HepG2 (cell line): Measurements from ENCODE around the gene ZFP36L2. TPM values are rescaled to one million over a fixed set of nuclear protein-coding genes. Genes with fewer than 3 reads are reported as not detected.
A peak's percentile ranks its signal among the peaks of the same experiment; 100 is the strongest.

Experiments
- ATF3 ChIP-seq: sonication (generic); formaldehyde crosslinking; IDR thresholded peaks from 2 replicates; pipeline ENCODE4 v1.4.0; 2020; ENCODE audit warnings: missing genetic modification reagents
- CREB3 ChIP-seq: sonication (generic); formaldehyde crosslinking; IDR thresholded peaks from 2 replicates; pipeline ENCODE4 v1.5.0; 2020; ENCODE audit warnings: missing genetic modification reagents
- KLF13 ChIP-seq: sonication (generic); formaldehyde crosslinking; IDR thresholded peaks from 2 replicates; pipeline ENCODE4 v1.4.0; 2020; ENCODE audit warnings: mild to moderate bottlenecking, missing genetic modification reagents
- NBN ChIP-seq: fragments of 450-650 bp; conservative IDR thresholded peaks from 2 replicates; pipeline ENCODE4 v1.6.1; 2017
- NFYB ChIP-seq: sonication (generic); formaldehyde crosslinking; IDR thresholded peaks from 2 replicates; pipeline ENCODE4 v1.4.0; 2020; ENCODE audit warnings: missing genetic modification reagents
- NR0B2 ChIP-seq: sonication (generic); formaldehyde crosslinking; IDR thresholded peaks from 2 replicates; pipeline ENCODE4 v1.4.0; 2020; ENCODE audit warnings: mild to moderate bottlenecking, missing genetic modification reagents
- PHF20 ChIP-seq: sonication (generic); formaldehyde crosslinking; IDR thresholded peaks from 2 replicates; pipeline ENCODE4 v1.5.0; 2020; ENCODE audit warnings: mild to moderate bottlenecking, missing genetic modification reagents
- REST ChIP-seq, 2 experiments: IDR thresholded peaks; 2 replicates each; pipeline ENCODE4 v1.6.1; 2011 to 2012; ENCODE audit warnings: low read length in 2 of 2, borderline replicate concordance in 1 of 2, low read depth in 1 of 2, mild to moderate bottlenecking in 1 of 2, moderate library complexity in 1 of 2
- STAG1 ChIP-seq: sonication (generic); formaldehyde crosslinking; IDR thresholded peaks from 2 replicates; pipeline ENCODE4 v1.4.0; 2020; ENCODE audit warnings: missing genetic modification reagents
- USF2 ChIP-seq, 2 experiments: sonication (generic) in 1 of 2; formaldehyde crosslinking in 1 of 2; IDR thresholded peaks; 2 replicates each; pipeline versions ENCODE4 v1.5.1 to v1.6.1; 2011 to 2020; ENCODE audit warnings: borderline replicate concordance in 1 of 2, low read depth in 1 of 2, low read length in 1 of 2, mild to moderate bottlenecking in 1 of 2, missing genetic modification reagents in 1 of 2, moderate library complexity in 1 of 2
- ZBTB33 ChIP-seq: sonication (generic); formaldehyde crosslinking; IDR thresholded peaks from 2 replicates; pipeline ENCODE4 v1.4.0; 2020; ENCODE audit warnings: missing genetic modification reagents
- ZBTB43 ChIP-seq: sonication (generic); formaldehyde crosslinking; conservative IDR thresholded peaks from 2 replicates; pipeline ENCODE4 v1.4.0; 2020; ENCODE audit warnings: missing genetic modification reagents
- ZNF24 ChIP-seq: fragments of 450-650 bp; IDR thresholded peaks from 2 replicates; pipeline ENCODE4 v1.6.1; 2017; ENCODE audit warnings: antibody characterized with exemption, mild to moderate bottlenecking
- ZNF367 ChIP-seq: sonication (generic); formaldehyde crosslinking; IDR thresholded peaks from 2 replicates; pipeline ENCODE4 v1.4.0; 2020; ENCODE audit warnings: missing genetic modification reagents, borderline replicate concordance
- ZNF615 ChIP-seq: sonication (generic); formaldehyde crosslinking; IDR thresholded peaks from 2 replicates; pipeline ENCODE4 v1.5.0; 2020; ENCODE audit warnings: mild to moderate bottlenecking, missing genetic modification reagents, borderline replicate concordance
- polyA plus RNA-seq, 8 experiments: library from polyadenylated mRNA; depleted of rRNA in 3 of 8; stranded (reverse) in 7 of 8; unstranded in 1 of 8; fragments of >200 nt; fragmentation: Illumina TruSeq in 4 of 8; extraction: Trizol in 4 of 8; gene quantifications; 2 replicates each; pipeline versions ENCODE4 v1.2.1 to v1.2.3, GENCODE V29; 2011 to 2016; ENCODE audit warnings: low read depth in 4 of 8, missing spikeins in 1 of 8, mixed read lengths in 1 of 8; ENCODE audit not compliant: insufficient read depth in 1 of 8
- total RNA-seq, 5 experiments: library from RNA; depleted of rRNA; stranded (reverse); fragments of >200 nt; fragmentation: Illumina TruSeq; extraction: Trizol; gene quantifications; 2 replicates each; pipeline ENCODE4 v1.2.3, GENCODE V29; 2016; ENCODE audit warnings: low read depth in 1 of 5

The ZFP36L2 gene
- total and polyA plus RNA-seq, 2 of the 13 experiments (the other 11 are each of a cell fraction or from before 2014, with no cell fraction given): 11.2 to 21.8 TPM

GRCh38 chr2:43210467-43211303, 15.7 kb downstream of the ZFP36L2 start (continued):
- no peak for TF ChIP-seq REST (IDR thresholded peaks at IDR 0.05; ENCODE audit: borderline replicate concordance in 1 of 2, low read depth in 1 of 2, low read length in 2 of 2)
- peak; percentile 96 for TF ChIP-seq ZBTB43 (CRISPR knock-in tag)
- peak; percentile 64; the same call in 1 of the 2 replicates for TF ChIP-seq PHF20 (CRISPR knock-in tag)
- 0 out of 2 replicates have a peak, but pooled peaks have one; percentile 42 for TF ChIP-seq NFYB (CRISPR knock-in tag)
- peak; percentile 51; the same call in 1 of the 2 replicates for TF ChIP-seq STAG1 (CRISPR knock-in tag)
- no peak for TF ChIP-seq KLF13 (CRISPR knock-in tag)
- TF ChIP-seq ATF3 (CRISPR knock-in tag): 0 out of 2 replicates have a peak, but pooled peaks have one; percentile 11
- no peak for TF ChIP-seq NBN
- no peak for TF ChIP-seq ZNF615 (CRISPR knock-in tag)
- no peak for TF ChIP-seq ZNF367 (CRISPR knock-in tag)
- peak; percentile 42; the same call in 1 of the 2 replicates for TF ChIP-seq CREB3 (CRISPR knock-in tag)
- TF ChIP-seq ZBTB33 (CRISPR knock-in tag): peak; percentile 66
- TF ChIP-seq ZNF24: no peak
- no peak for TF ChIP-seq USF2 (IDR thresholded peaks at IDR 0.05; ENCODE audit: low read depth, low read length)
- no peak; the same call in 1 of the 2 replicates for TF ChIP-seq USF2 (CRISPR knock-in tag; IDR thresholded peaks at IDR 0.05; ENCODE audit: borderline replicate concordance)
- TF ChIP-seq NR0B2 (CRISPR knock-in tag): peak; percentile 94
